HepG2 (cell line): ENCODE measurements around the gene STK11. TPM values are rescaled to one million over a fixed set of nuclear protein-coding genes. Genes with fewer than 3 reads are reported as not detected.
A peak's percentile ranks its signal among the peaks of the same experiment; 100 is the strongest.

Experiments used
- ARNT2 ChIP-seq: sonication (generic); formaldehyde crosslinking; IDR thresholded peaks from 2 replicates; pipeline ENCODE4 v1.8.0; 2022; ENCODE audit warnings: mild to moderate bottlenecking, low read depth, missing genetic modification reagents, moderate library complexity
- MED1 ChIP-seq: sonication (generic); formaldehyde crosslinking; IDR thresholded peaks from 2 replicates; pipeline ENCODE4 v1.4.0; 2020; ENCODE audit warnings: missing genetic modification reagents
- MTA3 ChIP-seq: sonication (generic); formaldehyde crosslinking; IDR thresholded peaks from 2 replicates; pipeline ENCODE4 v1.4.0; 2020; ENCODE audit warnings: missing genetic modification reagents
- SIN3A ChIP-seq: IDR thresholded peaks from 2 replicates; pipeline ENCODE4 v1.6.1; 2011; ENCODE audit warnings: low read depth, mild to moderate bottlenecking, control low read depth, low read length, borderline replicate concordance
- SP140L ChIP-seq: sonication (generic); formaldehyde crosslinking; IDR thresholded peaks from 2 replicates; pipeline ENCODE4 v1.4.0; 2020; ENCODE audit warnings: missing genetic modification reagents, borderline replicate concordance
- ZBTB38 ChIP-seq: sonication (generic); formaldehyde crosslinking; IDR thresholded peaks from 2 replicates; pipeline ENCODE4 v1.5.1; 2020; ENCODE audit warnings: mild to moderate bottlenecking, missing genetic modification reagents
- ZNF430 ChIP-seq: sonication (generic); formaldehyde crosslinking; IDR thresholded peaks from 2 replicates; pipeline ENCODE4 v1.9.0; 2021; ENCODE audit warnings: mild to moderate bottlenecking, missing genetic modification reagents
- ZNF501 ChIP-seq: sonication (generic); formaldehyde crosslinking; IDR thresholded peaks from 2 replicates; pipeline ENCODE4 v1.5.1; 2020; ENCODE audit warnings: mild to moderate bottlenecking, moderate library complexity, missing genetic modification reagents
- ZNF598 ChIP-seq: sonication (generic); formaldehyde crosslinking; IDR thresholded peaks from 2 replicates; pipeline ENCODE4 v1.5.1; 2020; ENCODE audit warnings: mild to moderate bottlenecking, missing genetic modification reagents, borderline replicate concordance
- ZNF768 ChIP-seq: sonication (generic); formaldehyde crosslinking; IDR thresholded peaks from 2 replicates; pipeline ENCODE4 v1.4.0; 2020; ENCODE audit warnings: missing genetic modification reagents
- ZNF776 ChIP-seq: sonication (generic); formaldehyde crosslinking; IDR thresholded peaks from 2 replicates; pipeline ENCODE4 v1.4.0; 2020; ENCODE audit warnings: mild to moderate bottlenecking, missing genetic modification reagents
- polyA plus RNA-seq, 8 experiments: library from polyadenylated mRNA; depleted of rRNA in 3 of 8; stranded (reverse) in 7 of 8; unstranded in 1 of 8; fragments of >200 nt; fragmentation: Illumina TruSeq in 4 of 8; extraction: Trizol in 4 of 8; gene quantifications; 2 replicates each; pipeline versions ENCODE4 v1.2.1 to v1.2.3, GENCODE V29; 2011 to 2016; ENCODE audit warnings: low read depth in 4 of 8, missing spikeins in 1 of 8, mixed read lengths in 1 of 8; ENCODE audit not compliant: insufficient read depth in 1 of 8
- total RNA-seq, 5 experiments: library from RNA; depleted of rRNA; stranded (reverse); fragments of >200 nt; fragmentation: Illumina TruSeq; extraction: Trizol; gene quantifications; 2 replicates each; pipeline ENCODE4 v1.2.3, GENCODE V29; 2016; ENCODE audit warnings: low read depth in 1 of 5
- TF ChIP-seq, protein P1 (sequence below): sonication (generic); formaldehyde crosslinking; IDR thresholded peaks from 2 replicates; pipeline ENCODE4 v1.9.0; 2022; ENCODE audit warnings: missing genetic modification reagents, mild to moderate bottlenecking, borderline replicate concordance
- TF ChIP-seq, protein P2 (sequence below), 2 experiments: IDR thresholded peaks; 2 replicates each; pipeline ENCODE4 v1.6.1; 2011 to 2012; ENCODE audit warnings: low read length in 2 of 2, borderline replicate concordance in 1 of 2, low read depth in 1 of 2, mild to moderate bottlenecking in 1 of 2, moderate library complexity in 1 of 2
- TF ChIP-seq, protein P3 (sequence below): sonication (generic); formaldehyde crosslinking; IDR thresholded peaks from 2 replicates; pipeline ENCODE4 v1.8.1; 2023; ENCODE audit warnings: missing genetic modification reagents, inconsistent platforms, borderline replicate concordance
- TF ChIP-seq, protein P4 (sequence below): sonication (generic); formaldehyde crosslinking; conservative IDR thresholded peaks from 2 replicates; pipeline ENCODE4 v1.4.0; 2020; ENCODE audit warnings: missing genetic modification reagents
- TF ChIP-seq, protein P5 (sequence below): sonication (generic); formaldehyde crosslinking; IDR thresholded peaks from 2 replicates; pipeline ENCODE4 v1.5.1; 2020; ENCODE audit warnings: mild to moderate bottlenecking, missing genetic modification reagents, moderate library complexity

The STK11 gene
- total and polyA plus RNA-seq, 2 of the 13 experiments (the other 11 are each of a cell fraction or from before 2014, with no cell fraction given): 27.5 to 43.6 TPM

DNA sequence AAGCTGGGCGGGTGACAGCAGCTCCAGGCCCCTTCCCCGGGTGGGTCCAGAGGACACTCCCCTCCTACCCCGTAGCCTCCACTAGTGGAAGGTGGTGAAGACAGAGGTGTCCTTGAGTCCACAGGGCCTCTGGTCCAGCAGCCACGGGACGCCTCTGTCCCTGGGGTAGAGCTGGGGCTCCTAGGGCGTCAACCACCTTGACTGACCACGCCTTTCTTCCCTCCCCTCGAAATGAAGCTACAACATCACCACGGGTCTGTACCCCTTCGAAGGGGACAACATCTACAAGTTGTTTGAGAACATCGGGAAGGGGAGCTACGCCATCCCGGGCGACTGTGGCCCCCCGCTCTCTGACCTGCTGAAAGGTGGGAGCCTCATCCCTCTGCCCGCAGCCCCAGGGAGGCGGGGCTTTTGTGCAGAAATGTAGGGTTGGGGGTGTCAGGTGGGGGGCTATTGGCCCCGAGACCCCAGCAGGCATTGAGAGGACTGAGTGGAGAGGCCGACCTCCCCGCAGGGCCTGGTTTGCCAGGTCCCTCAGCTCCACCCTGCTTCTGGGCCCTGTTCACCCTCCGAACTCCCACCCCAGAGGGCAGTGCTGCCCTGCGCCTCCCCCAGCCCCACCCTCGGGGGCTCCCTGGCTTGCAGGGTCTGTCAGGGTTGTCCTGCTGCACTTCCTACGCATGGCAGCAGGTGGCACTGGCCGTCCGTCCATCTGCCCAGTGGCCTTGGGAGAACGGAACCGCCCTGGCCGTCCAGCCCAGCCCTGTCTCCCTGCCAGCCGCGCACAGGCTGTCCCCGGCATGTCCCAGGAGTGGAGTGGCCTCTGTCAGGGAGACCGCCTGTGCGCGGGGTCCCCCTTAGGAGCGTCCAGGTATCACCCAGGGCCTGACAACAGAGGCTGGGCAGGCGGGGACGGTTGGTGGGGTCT is 15.7 kb downstream of the STK11 start (continued):
- TF ChIP-seq, protein P1, sequence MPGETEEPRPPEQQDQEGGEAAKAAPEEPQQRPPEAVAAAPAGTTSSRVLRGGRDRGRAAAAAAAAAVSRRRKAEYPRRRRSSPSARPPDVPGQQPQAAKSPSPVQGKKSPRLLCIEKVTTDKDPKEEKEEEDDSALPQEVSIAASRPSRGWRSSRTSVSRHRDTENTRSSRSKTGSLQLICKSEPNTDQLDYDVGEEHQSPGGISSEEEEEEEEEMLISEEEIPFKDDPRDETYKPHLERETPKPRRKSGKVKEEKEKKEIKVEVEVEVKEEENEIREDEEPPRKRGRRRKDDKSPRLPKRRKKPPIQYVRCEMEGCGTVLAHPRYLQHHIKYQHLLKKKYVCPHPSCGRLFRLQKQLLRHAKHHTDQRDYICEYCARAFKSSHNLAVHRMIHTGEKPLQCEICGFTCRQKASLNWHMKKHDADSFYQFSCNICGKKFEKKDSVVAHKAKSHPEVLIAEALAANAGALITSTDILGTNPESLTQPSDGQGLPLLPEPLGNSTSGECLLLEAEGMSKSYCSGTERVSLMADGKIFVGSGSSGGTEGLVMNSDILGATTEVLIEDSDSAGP: peak; percentile 29; the same call in 1 of the 2 replicates
- TF ChIP-seq MTA3 (CRISPR knock-in tag) (no peak), MED1 (CRISPR knock-in tag) (no peak), ZNF430 (CRISPR knock-in tag) (no peak), ZNF768 (peak; percentile 45; the same call in 1 of the 2 replicates), ZNF776 (CRISPR knock-in tag) (no peak), SIN3A (no peak), SP140L (CRISPR knock-in tag) (no peak), ZBTB38 (CRISPR knock-in tag) (peak; percentile 89), ZNF598 (CRISPR knock-in tag) (no peak), ZNF501 (CRISPR knock-in tag) (0 out of 2 replicates have a peak, but pooled peaks have one; percentile 19), ARNT2 (CRISPR knock-in tag) (0 out of 2 replicates have a peak, but pooled peaks have one; percentile 29)
- TF ChIP-seq, protein P2, sequence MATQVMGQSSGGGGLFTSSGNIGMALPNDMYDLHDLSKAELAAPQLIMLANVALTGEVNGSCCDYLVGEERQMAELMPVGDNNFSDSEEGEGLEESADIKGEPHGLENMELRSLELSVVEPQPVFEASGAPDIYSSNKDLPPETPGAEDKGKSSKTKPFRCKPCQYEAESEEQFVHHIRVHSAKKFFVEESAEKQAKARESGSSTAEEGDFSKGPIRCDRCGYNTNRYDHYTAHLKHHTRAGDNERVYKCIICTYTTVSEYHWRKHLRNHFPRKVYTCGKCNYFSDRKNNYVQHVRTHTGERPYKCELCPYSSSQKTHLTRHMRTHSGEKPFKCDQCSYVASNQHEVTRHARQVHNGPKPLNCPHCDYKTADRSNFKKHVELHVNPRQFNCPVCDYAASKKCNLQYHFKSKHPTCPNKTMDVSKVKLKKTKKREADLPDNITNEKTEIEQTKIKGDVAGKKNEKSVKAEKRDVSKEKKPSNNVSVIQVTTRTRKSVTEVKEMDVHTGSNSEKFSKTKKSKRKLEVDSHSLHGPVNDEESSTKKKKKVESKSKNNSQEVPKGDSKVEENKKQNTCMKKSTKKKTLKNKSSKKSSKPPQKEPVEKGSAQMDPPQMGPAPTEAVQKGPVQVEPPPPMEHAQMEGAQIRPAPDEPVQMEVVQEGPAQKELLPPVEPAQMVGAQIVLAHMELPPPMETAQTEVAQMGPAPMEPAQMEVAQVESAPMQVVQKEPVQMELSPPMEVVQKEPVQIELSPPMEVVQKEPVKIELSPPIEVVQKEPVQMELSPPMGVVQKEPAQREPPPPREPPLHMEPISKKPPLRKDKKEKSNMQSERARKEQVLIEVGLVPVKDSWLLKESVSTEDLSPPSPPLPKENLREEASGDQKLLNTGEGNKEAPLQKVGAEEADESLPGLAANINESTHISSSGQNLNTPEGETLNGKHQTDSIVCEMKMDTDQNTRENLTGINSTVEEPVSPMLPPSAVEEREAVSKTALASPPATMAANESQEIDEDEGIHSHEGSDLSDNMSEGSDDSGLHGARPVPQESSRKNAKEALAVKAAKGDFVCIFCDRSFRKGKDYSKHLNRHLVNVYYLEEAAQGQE (IDR thresholded peaks at IDR 0.05; ENCODE audit: borderline replicate concordance in 1 of 2, low read depth in 1 of 2, low read length in 2 of 2): no peak
- TF ChIP-seq, protein P3, sequence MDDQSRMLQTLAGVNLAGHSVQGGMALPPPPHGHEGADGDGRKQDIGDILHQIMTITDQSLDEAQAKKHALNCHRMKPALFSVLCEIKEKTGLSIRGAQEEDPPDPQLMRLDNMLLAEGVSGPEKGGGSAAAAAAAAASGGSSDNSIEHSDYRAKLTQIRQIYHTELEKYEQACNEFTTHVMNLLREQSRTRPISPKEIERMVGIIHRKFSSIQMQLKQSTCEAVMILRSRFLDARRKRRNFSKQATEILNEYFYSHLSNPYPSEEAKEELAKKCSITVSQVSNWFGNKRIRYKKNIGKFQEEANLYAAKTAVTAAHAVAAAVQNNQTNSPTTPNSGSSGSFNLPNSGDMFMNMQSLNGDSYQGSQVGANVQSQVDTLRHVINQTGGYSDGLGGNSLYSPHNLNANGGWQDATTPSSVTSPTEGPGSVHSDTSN (CRISPR knock-in tag): no peak
- TF ChIP-seq, protein P4, sequence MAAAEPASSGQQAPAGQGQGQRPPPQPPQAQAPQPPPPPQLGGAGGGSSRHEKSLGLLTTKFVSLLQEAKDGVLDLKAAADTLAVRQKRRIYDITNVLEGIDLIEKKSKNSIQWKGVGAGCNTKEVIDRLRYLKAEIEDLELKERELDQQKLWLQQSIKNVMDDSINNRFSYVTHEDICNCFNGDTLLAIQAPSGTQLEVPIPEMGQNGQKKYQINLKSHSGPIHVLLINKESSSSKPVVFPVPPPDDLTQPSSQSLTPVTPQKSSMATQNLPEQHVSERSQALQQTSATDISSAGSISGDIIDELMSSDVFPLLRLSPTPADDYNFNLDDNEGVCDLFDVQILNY (CRISPR knock-in tag): no peak
- TF ChIP-seq, protein P5, sequence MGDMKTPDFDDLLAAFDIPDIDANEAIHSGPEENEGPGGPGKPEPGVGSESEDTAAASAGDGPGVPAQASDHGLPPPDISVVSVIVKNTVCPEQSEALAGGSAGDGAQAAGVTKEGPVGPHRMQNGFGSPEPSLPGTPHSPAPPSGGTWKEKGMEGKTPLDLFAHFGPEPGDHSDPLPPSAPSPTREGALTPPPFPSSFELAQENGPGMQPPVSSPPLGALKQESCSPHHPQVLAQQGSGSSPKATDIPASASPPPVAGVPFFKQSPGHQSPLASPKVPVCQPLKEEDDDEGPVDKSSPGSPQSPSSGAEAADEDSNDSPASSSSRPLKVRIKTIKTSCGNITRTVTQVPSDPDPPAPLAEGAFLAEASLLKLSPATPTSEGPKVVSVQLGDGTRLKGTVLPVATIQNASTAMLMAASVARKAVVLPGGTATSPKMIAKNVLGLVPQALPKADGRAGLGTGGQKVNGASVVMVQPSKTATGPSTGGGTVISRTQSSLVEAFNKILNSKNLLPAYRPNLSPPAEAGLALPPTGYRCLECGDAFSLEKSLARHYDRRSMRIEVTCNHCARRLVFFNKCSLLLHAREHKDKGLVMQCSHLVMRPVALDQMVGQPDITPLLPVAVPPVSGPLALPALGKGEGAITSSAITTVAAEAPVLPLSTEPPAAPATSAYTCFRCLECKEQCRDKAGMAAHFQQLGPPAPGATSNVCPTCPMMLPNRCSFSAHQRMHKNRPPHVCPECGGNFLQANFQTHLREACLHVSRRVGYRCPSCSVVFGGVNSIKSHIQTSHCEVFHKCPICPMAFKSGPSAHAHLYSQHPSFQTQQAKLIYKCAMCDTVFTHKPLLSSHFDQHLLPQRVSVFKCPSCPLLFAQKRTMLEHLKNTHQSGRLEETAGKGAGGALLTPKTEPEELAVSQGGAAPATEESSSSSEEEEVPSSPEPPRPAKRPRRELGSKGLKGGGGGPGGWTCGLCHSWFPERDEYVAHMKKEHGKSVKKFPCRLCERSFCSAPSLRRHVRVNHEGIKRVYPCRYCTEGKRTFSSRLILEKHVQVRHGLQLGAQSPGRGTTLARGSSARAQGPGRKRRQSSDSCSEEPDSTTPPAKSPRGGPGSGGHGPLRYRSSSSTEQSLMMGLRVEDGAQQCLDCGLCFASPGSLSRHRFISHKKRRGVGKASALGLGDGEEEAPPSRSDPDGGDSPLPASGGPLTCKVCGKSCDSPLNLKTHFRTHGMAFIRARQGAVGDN (CRISPR knock-in tag): peak; percentile 53
